T-helper 22 cell (primary cell): ENCODE measurements around the gene ALG1L2.
"Not testable (repeated sequence)": the region's sequence is repeated elsewhere in the genome, so short reads cannot be mapped to it uniquely, and the experiment has no call there.

Experiments
- DNase-seq: peaks from one replicate; pipeline ENCODE4 v3.0.0-alpha.2; 2020; ENCODE audit warnings: low read depth

ALG1L2 gene, protein sequence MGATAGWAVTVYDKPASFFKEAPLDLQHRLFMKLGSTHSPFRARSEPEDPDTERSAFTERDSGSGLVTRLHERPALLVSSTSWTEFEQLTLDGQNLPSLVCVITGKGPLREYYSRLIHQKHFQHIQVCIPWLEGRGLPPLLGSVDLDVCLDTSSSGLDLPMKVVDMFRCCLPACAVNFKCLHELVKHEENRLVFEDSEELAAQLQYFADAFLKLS

DNA sequence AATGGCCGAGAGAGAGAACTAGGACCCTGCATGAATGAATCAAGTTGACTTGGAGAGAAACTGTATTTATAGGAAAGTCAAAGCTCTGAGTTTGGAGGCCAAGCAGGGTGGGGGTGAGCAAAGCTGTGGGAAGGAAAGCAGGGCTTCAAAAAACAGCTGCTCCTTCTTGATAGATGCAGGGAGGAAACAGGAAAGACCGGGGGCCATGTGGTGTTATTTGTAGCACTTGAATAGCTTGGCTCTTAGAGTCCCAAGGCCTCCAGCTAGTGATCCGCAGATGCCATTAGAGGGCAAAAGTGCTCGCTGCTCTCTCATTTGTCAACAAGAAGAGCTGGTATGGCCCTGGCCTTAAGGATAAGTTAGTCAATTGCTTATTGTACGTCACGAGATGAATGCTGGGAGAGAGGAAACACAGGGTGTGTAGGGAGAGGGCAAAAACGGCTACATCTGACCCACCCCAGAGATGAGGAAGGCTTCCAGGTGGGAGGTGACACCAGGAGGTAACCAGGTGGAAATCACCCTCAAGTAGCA is at the start of gene ALG1L2:
Gene ALG1L2, plus strand, starts transcription at position 481 of the 531 bp plus-strand sequence. CDS start 186 bp downstream, outside the sequence.
- DNase-seq: no peak

DNA sequence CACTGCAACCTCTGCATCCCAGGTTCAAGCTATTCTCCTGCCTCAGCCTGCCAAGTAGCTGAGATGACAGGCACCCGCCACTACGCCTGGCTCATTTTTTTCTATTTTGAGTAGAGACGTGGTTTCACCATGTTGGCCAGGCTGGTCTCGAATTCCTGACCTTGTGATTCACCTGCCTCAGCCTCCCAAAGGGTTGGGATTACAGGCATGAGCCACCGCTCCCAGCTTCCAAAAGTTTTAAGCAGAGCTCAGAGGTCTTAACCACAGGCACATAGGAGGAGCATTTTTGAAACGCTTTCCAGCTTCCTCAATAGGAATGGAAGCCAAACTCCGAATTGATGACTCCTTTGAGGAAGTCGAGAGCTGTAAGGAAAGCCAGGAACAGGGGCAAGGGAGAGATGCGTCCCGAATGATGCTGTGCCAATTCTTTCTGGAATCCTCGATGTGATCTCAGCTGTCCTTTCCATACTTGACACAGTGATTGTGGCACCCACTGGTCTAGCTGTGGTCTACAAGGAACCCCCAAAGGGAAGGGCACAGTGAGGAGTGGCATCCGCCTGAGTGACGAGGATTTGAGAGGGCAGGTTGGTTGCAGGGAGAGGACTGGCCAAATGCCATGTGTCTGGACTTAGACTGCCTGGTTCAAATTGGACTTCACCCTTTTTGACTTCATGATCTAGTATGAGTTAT is 44.4 kb upstream of the ALG1L2 start:
- DNase-seq: not testable (repeated sequence)

DNA sequence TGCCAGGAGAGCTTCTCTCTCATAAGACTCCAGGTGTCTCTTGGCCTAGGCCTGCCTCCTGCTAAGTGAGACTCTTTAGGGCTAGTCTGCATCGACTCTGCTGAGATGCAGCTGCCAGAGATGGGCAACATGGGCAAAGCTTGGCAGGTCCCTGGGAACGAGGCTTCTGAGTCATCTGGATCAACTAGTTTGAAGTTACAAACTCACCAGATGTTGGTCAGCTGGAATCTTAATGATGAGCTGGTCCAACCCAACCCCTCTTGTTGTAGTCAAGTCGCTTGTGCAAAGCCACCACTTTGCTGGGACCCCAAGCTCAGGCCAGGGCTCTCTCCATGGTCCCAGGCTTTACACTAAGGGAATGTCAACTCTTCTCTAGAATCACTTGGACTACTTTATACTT is 38.9 kb upstream of the ALG1L2 start:
- DNase-seq: not testable (repeated sequence)

DNA sequence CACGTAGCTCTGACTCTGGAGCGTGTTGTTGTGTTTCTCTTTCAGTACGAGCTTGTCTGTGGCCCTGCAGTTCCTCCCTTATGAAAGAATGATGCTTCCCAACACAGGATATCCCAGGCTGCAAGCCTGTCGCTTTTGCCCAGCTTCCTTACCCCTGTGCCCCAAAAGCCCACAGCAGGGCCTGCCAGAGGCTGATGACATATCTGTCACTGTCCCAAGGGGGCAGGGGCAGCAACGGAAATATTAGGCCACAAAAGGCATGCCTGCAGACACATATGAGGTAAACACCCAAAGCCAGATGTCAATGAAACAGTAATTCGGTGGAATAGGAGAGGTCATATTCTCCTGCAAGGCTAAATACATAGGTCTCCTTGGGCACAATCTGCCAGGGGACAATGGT is 38.0 kb upstream of the ALG1L2 start:
- DNase-seq: not testable (repeated sequence)

DNA sequence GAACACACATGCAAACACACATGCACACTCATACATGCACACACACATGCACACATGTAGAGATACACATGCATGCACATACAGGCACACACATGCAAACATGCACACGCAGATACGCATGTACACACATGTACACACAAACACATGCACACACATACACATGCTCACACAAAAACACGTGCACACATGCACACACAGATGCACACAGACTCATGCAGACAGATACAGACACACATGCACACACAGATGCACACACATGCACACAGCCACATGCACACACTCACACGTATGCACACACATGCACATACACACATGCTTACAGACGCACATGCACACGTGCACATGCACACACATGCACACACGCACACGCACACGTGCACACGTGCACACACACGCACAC is 37.3 kb upstream of the ALG1L2 start:
- DNase-seq: no peak

DNA sequence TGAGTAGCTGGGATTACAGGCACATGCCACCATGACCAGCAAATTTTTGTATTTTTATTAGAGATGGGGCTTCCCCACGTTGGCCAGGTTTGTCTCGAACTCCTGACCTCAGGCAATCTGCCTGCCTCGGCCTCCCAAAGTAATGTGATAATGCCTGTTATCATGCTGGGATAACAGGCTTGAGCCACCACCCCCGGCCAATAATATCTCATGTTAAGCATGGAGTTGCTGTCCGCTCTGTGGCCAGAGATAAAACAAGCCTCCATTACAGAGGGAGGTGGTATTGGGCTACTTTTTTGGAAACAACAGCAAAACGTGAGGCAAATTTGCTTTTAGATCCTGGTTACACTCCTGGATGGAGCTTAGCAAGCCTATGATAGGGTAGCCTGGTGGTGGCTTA is 32.9 kb upstream of the ALG1L2 start:
- no peak for DNase-seq

DNA sequence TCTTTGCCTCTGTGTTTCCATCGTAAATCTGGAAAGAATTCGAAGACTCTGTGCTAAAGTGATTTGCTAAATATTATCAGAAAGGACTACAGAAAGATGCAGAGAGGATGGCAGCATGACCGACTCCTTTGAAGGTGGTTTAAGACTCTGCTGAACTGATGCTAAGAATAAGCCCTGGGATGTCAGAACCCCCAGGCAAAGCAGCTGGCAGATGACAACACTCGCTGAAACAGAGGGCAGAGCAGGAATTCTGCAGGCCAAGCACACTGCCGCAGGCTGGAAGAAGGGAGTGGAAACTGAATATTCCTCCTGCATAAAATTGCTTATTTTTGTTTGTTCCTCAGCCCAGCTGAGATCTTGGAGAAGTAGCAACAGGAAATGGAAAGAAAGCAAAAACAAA is 29.3 kb upstream of the ALG1L2 start:
- not testable (repeated sequence) for DNase-seq

DNA sequence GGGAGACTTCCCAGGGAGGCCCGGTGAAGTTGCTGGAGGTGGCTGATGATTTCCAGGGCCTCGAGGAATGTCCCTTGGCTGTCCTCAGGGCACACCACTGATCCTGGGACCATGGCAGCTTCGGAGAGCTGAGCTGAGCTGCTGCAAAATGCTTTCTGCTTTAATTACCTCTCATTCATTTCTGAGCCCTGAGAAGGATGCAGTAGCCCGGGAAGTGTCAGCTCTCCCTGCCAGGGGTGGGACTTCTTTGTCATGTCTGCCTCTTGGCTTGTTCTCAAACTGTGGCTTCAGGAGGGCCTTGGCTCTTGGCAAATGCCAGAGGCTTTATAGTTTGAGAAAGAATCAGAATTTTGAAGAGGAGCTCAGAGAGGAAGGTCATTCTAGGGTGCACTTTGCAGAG is 28.7 kb upstream of the ALG1L2 start:
- DNase-seq: not testable (repeated sequence)

DNA sequence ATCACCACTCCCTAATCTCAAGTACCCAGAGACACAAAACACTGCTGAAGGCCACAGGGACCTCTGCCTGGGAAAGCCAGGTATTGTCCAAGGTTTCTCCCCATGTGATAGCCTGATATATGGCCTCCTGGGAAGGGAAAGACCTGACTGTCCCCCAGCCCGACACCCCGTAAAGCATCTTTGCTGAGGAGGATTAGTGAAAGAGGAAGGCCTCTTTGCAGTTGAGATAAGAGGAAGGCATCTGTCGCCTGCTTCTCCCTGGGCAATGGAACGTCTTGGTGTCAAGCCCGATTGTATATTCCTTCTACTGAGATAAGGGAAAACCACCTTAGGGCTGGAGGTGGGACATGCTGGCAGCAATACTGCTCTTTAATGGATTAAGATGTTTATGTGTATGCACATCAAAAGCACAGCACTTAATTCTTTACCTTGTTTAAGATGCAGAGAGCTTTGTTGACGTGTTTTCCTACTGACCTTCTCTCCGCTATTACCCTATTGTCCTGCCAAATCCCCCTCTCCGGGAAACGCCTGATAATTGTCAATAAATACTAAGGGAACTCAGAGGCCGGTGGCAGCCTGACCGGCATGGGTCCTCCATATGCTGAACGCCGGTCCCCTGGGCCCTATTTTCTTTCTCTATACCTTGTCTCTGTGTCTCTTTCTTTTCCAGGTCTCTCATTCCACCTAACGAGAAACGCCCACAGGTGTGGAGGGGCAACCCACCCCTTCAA is 23.9 kb upstream of the ALG1L2 start:
- not testable (repeated sequence) for DNase-seq

DNA sequence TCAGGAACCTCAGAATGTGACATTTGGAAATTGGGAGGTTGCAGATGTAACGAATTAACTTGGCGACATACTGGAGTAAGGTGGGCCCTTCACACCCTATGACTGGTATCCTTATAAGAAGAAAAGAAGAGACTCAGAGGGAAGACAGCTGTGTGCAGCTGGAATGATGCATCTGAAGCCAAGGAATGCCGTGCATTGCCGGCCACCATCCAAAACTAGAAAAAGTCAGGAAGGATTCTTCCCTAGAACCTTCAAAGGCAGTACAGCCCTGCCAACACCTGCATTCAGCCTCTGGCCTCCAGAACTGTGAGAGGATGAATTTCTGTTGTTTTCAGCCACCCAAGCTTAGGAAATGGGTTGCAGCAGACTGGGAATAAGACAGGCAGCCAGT is 23.4 kb upstream of the ALG1L2 start:
- not testable (repeated sequence) for DNase-seq

DNA sequence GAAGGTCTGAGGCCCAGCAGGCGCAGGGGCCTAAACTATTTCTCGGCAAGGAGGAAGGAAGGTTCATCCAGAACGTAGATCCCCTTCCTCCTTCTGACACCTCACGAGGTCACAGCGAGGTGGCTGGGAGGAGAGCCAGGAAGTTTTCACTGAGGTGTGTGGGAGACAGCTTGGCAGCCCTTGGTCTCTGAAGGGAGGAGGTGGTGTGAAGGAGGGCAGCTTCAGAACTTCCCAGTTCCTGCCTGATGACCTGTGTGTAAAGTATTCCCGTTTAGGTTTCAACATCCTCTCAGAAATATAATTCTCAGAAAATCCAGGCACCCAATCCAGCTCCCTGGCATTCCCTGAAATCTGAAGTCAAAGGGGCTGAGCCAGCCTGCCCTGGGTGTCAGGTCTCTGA is 22.9 kb upstream of the ALG1L2 start:
- DNase-seq: not testable (repeated sequence)

DNA sequence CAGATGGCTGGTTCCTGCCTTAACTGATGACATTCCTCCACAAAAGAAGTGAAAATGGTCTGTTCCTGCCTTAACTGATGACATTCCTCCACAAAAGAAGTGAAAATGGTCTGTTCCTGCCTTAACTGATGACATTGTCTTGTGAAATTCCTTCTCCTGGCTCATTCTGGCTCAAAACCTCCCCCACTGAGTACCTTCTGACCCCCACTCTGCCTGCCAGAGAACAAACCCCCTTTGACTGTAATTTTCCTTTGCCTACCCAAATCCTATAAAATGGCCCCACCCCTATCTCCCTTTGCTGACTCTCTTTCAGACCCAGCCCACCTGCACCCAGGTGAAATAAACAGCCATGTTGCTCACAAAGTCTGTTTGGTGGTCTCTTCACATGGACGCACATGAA is 22.5 kb upstream of the ALG1L2 start:
- not testable (repeated sequence) for DNase-seq

DNA sequence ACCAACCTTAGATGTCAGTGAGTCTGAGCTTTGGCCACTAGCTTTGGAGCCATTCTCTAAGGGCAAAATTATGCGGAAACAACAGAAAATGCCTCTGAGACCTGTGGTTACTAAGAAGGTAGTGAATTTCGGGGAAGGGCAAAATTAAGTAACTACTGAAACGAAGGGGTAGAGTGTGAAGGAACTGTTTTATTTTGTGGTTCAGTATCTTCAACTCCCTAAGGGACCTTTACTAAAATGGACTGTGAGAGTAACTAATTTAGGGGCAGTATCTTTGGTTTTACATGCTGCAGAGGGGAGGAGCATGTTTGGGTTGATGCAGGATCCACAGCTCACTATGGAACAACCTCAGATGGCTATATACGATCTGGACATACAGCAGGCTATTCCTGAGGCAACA is 8.0 kb upstream of the ALG1L2 start:
- no peak for DNase-seq

DNA sequence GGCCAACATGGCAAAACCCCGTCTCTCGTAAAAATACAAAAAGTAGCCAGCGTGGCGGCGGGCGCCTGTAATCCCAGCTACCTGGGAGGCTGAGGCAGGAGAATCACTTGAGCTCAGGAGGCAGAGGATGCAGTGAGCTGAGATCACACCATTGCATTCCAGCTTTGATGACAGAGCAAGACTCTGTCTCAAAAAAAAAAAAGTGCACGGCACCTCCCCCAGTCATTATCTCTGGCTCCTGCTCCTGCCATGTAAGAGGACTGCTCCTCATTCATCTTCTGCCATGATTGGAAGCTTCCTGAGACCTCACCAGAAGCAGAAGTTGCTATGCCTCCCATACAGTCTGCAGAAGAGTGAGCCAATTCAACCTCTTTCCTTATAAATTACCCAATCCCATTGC is 4.0 kb upstream of the ALG1L2 start:
- DNase-seq: no peak

DNA sequence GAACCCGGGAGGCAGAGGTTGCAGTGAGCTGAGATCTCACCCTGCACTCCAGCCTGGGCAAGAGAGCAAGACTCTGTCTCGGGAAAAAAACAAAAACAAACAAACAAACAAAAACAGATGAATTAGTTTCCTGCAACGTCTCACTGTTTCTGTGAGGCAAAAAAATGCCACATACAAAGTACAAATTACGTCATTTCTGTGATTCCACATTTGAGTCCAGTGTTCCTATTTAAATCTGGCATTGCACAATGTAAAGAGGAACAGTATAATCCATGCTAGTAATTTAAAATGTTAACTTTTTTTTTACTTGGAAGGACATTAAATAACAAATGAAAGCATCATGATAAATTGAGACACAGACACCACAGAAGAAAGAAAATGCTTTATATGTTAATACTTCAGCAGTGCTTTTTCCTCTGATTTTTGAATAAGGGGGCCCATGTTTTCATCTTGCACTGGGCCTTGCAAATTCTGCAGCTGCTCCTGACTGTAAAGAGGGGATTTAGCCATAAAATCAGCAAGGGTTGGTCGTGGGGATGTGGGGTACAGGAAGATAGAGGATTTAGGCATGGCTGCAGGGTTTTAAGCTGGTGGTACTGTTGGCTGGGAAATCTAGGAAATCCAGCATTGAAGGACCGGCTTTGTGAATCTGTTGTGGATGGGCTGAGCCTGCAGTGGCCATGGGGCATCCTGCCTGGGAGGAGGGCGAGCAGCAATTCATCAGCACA is 1.9 kb downstream of the ALG1L2 start:
- DNase-seq: not testable (repeated sequence)

DNA sequence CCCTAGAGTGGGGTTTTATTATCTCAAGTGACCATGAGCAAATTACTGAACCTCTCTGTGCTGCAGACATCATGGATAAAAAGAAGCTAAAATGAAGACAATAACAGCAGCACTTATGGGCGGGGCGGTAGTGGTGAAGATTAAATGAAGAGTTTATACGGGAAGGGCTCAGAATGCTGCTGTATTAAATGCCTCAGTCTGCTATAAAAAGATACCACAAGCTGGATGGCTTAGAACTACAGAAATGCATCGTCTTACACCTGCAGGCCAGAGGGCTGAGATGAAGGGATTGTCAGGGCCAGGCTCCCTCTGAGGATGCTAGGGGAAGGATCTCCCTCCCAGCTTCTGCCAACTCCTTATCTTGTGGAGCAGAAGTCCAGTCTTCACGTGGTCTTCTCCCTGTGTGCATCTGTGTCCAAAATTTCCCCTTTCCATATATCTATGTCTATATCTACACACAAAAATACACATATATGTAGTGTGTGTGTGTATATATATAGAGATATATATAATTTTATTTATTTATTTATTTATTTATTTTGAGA is 2.9 kb downstream of the ALG1L2 start:
- DNase-seq: no peak

DNA sequence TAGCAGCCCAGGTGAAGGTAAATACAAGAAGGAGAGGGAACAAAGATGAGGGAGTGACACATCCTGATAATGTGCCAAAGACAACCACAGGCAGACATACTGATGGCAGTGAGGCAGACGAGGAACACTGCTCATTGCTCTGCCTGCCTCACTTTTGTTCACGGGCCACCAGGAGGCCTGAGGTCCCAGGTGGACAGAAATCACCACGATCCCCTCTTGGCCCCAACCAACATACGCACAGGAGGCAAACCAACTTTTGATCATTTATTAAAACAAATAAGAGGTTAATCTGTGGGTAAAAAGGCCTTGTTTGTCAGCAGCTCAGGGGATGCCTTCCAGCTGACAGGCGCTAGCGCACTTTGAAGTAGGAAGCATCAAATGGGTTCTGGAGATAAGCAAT is 4.2 kb downstream of the ALG1L2 start:
- no peak for DNase-seq

DNA sequence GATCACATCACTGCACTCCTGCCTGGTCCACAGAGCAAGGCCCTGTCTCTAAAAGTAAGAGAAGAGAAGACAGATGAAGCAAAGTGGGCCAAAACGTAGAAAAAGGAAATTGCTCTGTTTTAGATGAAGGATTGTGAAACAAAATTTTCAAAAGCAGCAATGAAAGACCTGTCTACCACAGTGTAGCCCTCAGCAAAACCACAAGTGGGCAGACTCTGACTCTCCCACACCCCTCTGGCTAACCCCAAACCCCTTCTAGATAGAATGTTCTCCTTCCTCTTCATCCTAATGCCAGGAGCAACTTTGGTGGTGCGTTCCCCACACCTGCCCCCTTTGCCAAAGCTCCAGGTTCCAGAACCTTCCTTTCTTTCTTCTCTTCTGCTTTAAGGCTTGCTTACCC is 5.0 kb downstream of the ALG1L2 start:
- DNase-seq: not testable (repeated sequence)

DNA sequence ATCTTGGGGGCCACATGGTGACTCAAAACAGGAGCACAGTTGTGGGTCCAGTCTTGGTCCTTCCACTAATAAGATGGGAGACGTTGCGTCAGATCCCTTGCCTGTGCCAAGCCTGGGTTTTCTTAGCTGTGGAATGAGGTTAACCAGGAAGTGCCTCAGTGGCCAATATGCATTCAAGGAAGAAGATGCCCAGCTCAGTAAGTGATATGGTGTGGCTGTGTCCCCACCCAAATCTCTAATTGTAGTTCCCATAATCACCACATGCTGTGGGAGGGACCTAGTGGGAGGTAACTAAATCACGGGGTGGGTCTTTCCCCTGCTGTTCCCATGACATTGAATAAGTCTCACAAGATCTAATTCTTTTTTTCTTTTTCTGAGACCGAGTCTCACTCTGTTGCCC is 6.4 kb downstream of the ALG1L2 start:
- no peak for DNase-seq

DNA sequence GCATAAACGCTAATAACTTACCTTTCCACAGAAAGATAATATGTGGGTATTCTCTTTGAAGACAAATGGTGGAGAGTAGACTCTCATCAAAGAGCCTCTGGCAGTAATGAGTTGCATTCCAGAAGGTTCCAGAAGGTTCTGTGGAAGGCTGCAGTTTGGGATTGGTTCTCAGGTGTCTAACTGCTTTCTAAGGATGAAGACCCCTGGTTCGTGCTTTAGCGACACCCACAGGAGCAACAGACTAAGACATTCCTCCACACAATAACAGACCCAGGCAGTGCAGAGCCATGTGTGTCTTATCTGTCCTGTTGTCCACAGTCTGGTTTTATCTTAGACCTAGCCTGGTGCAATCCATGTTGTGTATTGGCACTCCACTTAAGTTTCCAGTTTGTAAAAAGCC is 9.1 kb downstream of the ALG1L2 start:
- not testable (repeated sequence) for DNase-seq

DNA sequence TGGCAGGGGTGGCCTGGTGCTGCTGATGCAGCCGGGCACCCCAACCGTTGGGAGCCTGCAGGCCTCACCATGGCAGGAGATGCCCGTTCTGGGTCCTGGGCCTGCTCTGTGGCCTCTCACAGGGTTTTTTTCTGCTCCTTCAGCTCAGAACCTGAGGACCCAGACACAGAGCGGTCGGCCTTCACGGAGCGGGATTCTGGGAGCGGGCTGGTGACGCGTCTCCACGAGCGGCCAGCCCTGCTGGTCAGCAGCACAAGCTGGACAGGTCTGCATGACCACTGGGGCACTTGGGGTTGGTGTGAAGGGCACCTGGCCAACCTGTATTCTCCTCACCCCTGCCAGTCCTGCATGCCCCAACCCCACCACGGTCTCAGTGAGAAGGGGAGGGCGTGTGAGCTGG is 10.3 kb downstream of the ALG1L2 start:
- no peak for DNase-seq
